Measurements from ENCODE around the gene VOPP1. TPM values are rescaled to one million over a fixed set of nuclear protein-coding genes. Genes with fewer than 3 reads are reported as not detected.

Gene VOPP1
- total RNA-seq, 1 experiment from 2014 or later, result 60.2 TPM

DNA sequence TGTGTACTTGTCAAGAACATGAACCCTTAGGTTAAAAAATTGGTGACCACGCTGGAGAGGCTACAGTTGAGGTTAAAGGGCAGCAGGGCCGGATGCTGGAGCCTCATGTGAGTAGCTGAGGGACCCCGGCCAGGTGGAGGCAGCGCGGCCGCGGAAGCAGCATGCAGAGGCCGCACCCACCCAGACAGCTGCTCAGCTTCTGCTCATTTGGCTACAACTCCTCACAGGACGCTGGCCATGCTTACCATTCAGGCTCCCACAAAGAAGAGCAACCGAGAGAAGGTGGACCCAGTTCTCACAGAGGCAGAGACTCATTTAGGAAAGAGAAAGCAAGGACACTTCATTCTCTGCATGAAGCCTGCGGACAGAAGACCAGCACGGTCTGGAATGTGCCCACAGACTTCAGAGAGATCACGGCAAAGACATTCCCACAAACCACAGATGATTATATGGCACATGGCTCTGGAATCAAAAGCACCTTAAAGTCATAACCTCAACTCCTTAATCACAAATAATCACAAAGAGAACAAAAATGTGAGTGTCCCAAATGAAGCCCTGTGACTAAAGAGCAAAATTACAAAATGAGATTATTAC lies 94.4 kb downstream of the VOPP1 start:
- Histone ChIP-seq H3K4me1 (ENCODE audit: insufficient read depth, low read length) (no peaks in the 10 kb centered on the region), H3K4me2 (ENCODE audit: low read length) (no peak overlapping the region), H3K9ac (ENCODE audit: low read length) (no peak overlapping the region), H3K4me3 (ENCODE audit: low read length) (no peak overlapping the region), H2AFZ (ENCODE audit: low read length) (no peak overlapping the region), H3K27ac (ENCODE audit: low read length) (no peak overlapping the region), H3K9me3 (ENCODE audit: low read length) (no peaks in the 10 kb centered on the region), H3F3A (ENCODE audit: low read length, unreplicated experiment) (no peaks in the 10 kb centered on the region), H3K36me3 (ENCODE audit: low read depth, low read length) (no peaks in the 10 kb centered on the region), H4K20me1 (ENCODE audit: low read length) (no peaks in the 10 kb centered on the region), H3K27me3 (ENCODE audit: low read length) (no peaks in the 10 kb centered on the region), H3K9me2 (replicated peaks; ENCODE audit: low read length) (no peaks in the 10 kb centered on the region), H3K79me2 (ENCODE audit: low read length) (no peaks in the 10 kb centered on the region)
- ChIA-PET POLR2A (ENCODE audit: unreplicated experiment) (no interaction called here), CTCF (no interaction called here)
- intact Hi-C loops (cut with micrococcal nuclease), result no loop called here
- no peak for TF ChIP-seq EZH2phosphoT487 (IDR thresholded peaks at IDR 0.05; ENCODE audit: borderline replicate concordance, low read length)
- no peak for TF ChIP-seq EZH2 (IDR thresholded peaks at IDR 0.05; ENCODE audit: low read length, unreplicated experiment)
- TF ChIP-seq, protein P1, sequence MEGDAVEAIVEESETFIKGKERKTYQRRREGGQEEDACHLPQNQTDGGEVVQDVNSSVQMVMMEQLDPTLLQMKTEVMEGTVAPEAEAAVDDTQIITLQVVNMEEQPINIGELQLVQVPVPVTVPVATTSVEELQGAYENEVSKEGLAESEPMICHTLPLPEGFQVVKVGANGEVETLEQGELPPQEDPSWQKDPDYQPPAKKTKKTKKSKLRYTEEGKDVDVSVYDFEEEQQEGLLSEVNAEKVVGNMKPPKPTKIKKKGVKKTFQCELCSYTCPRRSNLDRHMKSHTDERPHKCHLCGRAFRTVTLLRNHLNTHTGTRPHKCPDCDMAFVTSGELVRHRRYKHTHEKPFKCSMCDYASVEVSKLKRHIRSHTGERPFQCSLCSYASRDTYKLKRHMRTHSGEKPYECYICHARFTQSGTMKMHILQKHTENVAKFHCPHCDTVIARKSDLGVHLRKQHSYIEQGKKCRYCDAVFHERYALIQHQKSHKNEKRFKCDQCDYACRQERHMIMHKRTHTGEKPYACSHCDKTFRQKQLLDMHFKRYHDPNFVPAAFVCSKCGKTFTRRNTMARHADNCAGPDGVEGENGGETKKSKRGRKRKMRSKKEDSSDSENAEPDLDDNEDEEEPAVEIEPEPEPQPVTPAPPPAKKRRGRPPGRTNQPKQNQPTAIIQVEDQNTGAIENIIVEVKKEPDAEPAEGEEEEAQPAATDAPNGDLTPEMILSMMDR (conservative IDR thresholded peaks at IDR 0.05; ENCODE audit: low read depth, low read length), result no peak
- no TSS peak for BruUV-seq (replicated peaks)
- no peak for ATAC-seq
- DNase-seq, result no peak

- ATAC-seq (no peak), DNase-seq (no peak)
- no peak overlapping the region for H3K4me2 ChIP-seq (ENCODE audit: low read length)
- no peak overlapping the region for H3K27ac ChIP-seq (ENCODE audit: low read length)
- no peak for TF ChIP-seq EZH2 (IDR thresholded peaks at IDR 0.05; ENCODE audit: low read length, unreplicated experiment)
- TF ChIP-seq, protein P1 (conservative IDR thresholded peaks at IDR 0.05; ENCODE audit: low read depth, low read length), result no peak
- no peak for TF ChIP-seq EZH2phosphoT487 (IDR thresholded peaks at IDR 0.05; ENCODE audit: borderline replicate concordance, low read length)
- H3K9me2 ChIP-seq (replicated peaks; ENCODE audit: low read length), result no peaks in the 10 kb centered on the region
- H3K36me3 ChIP-seq (ENCODE audit: low read depth, low read length), result no peaks in the 10 kb centered on the region
- no TSS peak for BruUV-seq (replicated peaks)
- POLR2A ChIA-PET (ENCODE audit: unreplicated experiment), result no interaction called here
- no peak overlapping the region for H3K9ac ChIP-seq (ENCODE audit: low read length)
- H3K4me1 ChIP-seq (ENCODE audit: insufficient read depth, low read length), result no peaks in the 10 kb centered on the region
- CTCF ChIA-PET, result no interaction called here
- intact Hi-C loops (cut with micrococcal nuclease), result no loop called here
- no peaks in the 10 kb centered on the region for H3K79me2 ChIP-seq (ENCODE audit: low read length)
- no peaks in the 10 kb centered on the region for H3K9me3 ChIP-seq (ENCODE audit: low read length)
- H4K20me1 ChIP-seq (ENCODE audit: low read length), result no peaks in the 10 kb centered on the region
- no peak overlapping the region for H2AFZ ChIP-seq (ENCODE audit: low read length)
- no peaks in the 10 kb centered on the region for H3K27me3 ChIP-seq (ENCODE audit: low read length)
- H3F3A ChIP-seq (ENCODE audit: low read length, unreplicated experiment), result no peaks in the 10 kb centered on the region
- H3K4me3 ChIP-seq (ENCODE audit: low read length), result no peak overlapping the region
Measured at GRCh38 chr7:55476852-55477780, 95.2 kb downstream of the VOPP1 start.
